ENCODE measurements around the gene BCL2L11.

Gene BCL2L11

GRCh38 chr2:111135910-111136297 is 15.2 kb downstream of the BCL2L11 start:
- peak; percentile 13 for DNase-seq (ENCODE audit: low spot score)

GRCh38 chr2:111138839-111139238 is 18.1 kb downstream of the BCL2L11 start:
- no peak for DNase-seq (ENCODE audit: low spot score)
- TF ChIP-seq, protein P1, sequence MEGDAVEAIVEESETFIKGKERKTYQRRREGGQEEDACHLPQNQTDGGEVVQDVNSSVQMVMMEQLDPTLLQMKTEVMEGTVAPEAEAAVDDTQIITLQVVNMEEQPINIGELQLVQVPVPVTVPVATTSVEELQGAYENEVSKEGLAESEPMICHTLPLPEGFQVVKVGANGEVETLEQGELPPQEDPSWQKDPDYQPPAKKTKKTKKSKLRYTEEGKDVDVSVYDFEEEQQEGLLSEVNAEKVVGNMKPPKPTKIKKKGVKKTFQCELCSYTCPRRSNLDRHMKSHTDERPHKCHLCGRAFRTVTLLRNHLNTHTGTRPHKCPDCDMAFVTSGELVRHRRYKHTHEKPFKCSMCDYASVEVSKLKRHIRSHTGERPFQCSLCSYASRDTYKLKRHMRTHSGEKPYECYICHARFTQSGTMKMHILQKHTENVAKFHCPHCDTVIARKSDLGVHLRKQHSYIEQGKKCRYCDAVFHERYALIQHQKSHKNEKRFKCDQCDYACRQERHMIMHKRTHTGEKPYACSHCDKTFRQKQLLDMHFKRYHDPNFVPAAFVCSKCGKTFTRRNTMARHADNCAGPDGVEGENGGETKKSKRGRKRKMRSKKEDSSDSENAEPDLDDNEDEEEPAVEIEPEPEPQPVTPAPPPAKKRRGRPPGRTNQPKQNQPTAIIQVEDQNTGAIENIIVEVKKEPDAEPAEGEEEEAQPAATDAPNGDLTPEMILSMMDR (IDR thresholded peaks at IDR 0.05; ENCODE audit: extremely low read depth, missing control alignments) = no peak

More at GRCh38 chr2:111135910-111136297, 15.2 kb downstream of the BCL2L11 start:
- TF ChIP-seq, protein P1 (IDR thresholded peaks at IDR 0.05; ENCODE audit: extremely low read depth, missing control alignments) = peak; percentile 12

- TF ChIP-seq, protein P1 (IDR thresholded peaks at IDR 0.05; ENCODE audit: extremely low read depth, missing control alignments) = no peak
- no peak for DNase-seq (ENCODE audit: low spot score)
Measured at GRCh38 chr2:111139637-111140317, 19.1 kb downstream of the BCL2L11 start.

GRCh38 chr2:111140815-111141214 is 20.1 kb downstream of the BCL2L11 start:
- TF ChIP-seq, protein P1 (IDR thresholded peaks at IDR 0.05; ENCODE audit: extremely low read depth, missing control alignments) = no peak
- no peak for DNase-seq (ENCODE audit: low spot score)

DNA sequence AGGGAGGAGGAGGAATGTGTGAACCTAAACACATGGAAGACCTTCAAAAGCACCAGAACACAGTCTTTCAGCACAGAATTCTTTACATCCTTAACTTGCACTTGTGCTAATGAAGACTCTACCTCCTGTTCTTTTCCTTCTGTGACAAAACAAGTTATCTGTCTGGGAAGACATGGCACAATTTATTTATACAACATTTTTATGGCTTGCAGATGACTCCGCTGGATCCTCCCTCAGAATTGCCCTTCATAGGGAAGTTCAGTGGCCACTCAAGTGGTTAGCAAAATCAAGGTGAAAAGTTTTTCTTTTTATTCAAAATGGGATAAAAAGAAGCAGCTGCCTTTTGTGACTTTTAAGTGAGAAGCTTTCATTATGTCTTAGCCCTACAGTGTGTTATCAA is 21.4 kb downstream of the BCL2L11 start:
- DNase-seq (ENCODE audit: low spot score) = no peak
- TF ChIP-seq, protein P1 (IDR thresholded peaks at IDR 0.05; ENCODE audit: extremely low read depth, missing control alignments) = no peak

DNA sequence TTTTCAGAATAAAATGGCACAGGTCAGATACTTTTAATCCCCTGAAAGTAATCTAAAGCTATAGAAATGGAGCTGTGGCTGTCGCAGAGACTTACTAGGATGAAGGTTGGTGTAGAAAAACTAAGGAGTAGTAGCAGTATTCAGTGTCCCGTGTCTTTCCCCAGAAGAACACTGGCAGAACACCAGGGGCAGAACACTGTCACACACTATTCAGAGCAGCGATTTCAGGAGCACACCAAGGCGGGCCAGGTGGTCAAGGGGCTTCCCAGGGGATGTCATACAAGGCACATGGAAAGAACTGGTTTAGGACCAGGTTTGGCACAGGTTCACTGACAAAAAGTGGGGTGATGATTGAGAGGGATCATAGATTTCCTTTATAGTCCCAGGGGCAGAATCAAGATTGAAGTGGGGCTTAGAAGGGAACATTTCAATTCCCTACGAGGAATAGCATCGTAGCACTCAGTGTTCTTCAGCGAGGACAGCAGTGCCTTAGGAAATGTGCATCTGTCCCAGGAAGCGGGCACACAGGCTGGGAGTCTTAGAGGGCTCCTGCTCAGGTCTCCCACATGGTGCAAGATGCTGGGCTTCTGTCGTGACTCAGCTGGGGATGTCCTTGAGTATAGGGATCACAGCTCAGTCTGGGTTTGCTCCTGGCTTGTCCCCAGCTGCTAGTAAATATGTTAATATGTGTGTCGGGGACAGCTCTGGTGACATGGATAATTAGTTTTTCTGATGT is 22.6 kb downstream of the BCL2L11 start:
- no peak for DNase-seq (ENCODE audit: low spot score)
- TF ChIP-seq, protein P1 (IDR thresholded peaks at IDR 0.05; ENCODE audit: extremely low read depth, missing control alignments) = no peak

DNA sequence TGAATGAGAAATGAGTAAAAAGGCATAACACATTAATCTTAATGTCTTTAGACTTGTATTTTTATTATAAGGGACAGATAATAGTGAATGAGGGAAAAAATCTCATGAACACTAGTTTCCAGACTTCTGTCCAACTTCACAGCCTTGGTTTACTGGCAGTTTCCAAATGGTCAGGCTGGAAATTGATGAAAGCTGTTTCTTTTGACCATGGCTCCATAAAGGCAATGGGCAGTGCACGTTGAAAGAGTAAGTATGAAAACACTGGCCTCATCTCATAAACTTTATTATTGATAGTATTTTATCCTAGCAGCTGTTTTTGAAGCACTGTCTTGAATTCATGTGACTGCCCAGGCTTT is 23.1 kb downstream of the BCL2L11 start:
- no peak for DNase-seq (ENCODE audit: low spot score)
- TF ChIP-seq, protein P1 (IDR thresholded peaks at IDR 0.05; ENCODE audit: extremely low read depth, missing control alignments) = no peak
